GM21723 (cell line): ENCODE measurements around the gene BTK.
A peak's percentile ranks its signal among the peaks of the same experiment; 100 is the strongest.
"Not testable (repeated sequence)": the region's sequence is repeated elsewhere in the genome, so short reads cannot be mapped to it uniquely, and the experiment has no call there.

Experiments
- ATAC-seq: cut with Tn5 transposase; IDR thresholded peaks from one replicate; pipeline ENCODE4 v1.9.1; 2021; ENCODE audit warnings: mild to moderate bottlenecking, moderate library complexity; ENCODE audit not compliant: unreplicated experiment

The BTK gene

DNA sequence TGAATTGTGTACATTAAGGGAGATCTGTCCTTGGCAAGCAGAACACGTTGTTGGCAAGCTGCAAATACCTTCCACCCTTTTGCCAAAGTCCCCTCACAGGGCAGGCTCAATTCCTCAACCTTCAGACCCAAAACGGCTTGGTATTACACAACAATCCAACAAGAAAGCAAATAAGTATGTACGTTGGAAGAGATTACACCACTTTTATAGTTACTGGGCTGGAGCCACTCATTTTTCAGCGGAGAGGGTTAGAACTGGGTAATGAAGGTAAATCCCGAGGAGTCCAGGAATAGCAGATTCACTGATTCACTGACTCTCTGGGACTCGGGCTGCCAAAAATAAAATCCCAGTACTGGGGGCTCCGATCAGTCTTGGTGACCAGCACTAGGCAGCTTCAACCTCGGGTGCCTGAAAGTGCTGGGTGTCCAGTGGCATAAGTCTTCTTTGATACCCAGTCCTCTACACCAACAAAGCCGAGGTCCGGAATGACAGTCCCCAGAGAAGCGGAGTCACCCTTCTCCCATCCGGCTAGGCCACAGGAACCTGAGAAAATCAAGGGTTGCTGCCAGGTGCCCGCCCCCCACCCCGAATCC lies 38.0 kb downstream of the BTK start:
- ATAC-seq: peak; percentile 14

DNA sequence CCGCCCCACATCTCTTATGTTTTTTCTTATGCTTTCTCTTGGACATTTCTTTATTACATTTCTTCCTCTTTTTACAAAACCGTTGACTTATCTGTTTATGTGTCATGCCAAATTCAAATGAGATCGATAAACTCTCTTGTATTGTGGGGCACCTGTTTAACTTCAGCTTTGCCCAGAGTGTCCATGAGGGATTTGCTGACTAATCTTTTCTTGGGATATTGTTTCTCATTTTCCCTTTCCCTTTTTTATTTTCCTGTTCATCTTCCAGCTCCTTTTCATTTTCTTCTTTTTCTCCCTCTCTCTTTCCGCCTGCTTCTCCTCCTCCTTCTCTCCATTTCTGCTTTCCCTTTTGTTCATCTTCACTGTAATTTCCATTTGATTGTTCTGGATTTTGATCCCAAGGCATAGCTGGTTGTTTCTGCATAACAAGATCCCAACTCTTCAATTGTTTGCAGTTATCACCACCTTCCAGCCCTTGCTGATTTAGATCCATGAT lies 48.2 kb downstream of the BTK start:
- ATAC-seq: no peak

GRCh38 chrX:101334310-101334709 lies 51.7 kb downstream of the BTK start:
- ATAC-seq: not testable (repeated sequence)

- not testable (repeated sequence) for ATAC-seq
Measured at GRCh38 chrX:101326600-101326999, 59.4 kb downstream of the BTK start.

DNA sequence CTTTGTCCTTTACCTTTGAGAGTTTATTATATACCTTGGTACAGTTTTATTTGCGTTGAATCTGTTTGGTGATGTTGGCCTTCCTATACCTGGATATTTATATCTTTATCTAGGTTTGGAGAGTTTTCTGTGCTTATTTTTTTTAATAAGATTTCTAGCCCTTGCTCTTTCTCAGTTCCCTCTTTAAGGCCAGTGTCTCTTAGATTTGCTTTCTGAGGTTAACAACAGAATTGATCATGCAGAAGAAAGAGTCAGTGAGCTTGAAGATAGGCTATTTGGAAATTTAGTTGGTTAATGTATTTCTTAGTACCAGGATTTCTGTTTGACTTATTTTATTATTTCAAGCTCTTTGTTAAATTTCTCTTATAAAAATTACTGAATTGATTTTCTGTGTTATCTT lies 82.2 kb downstream of the BTK start:
- ATAC-seq: no peak
